ENCODE results near the gene PEPD.

PEPD gene

GRCh38 chr19:33456076-33456844, 65.3 kb downstream of the PEPD start:
- no peak for TF ChIP-seq CTCF (IDR thresholded peaks at IDR 0.05; ENCODE audit: extremely low read depth, missing control alignments)
- no peak for DNase-seq (ENCODE audit: low spot score)

- no peak for DNase-seq (ENCODE audit: low spot score)
- TF ChIP-seq CTCF (IDR thresholded peaks at IDR 0.05; ENCODE audit: extremely low read depth, missing control alignments), result no peak
Measured at GRCh38 chr19:33453265-33453664, 68.3 kb downstream of the PEPD start.

- no peak for DNase-seq (ENCODE audit: low spot score)
- TF ChIP-seq CTCF (IDR thresholded peaks at IDR 0.05; ENCODE audit: extremely low read depth, missing control alignments), result no peak
Measured at GRCh38 chr19:33450689-33451088, 70.9 kb downstream of the PEPD start.

GRCh38 chr19:33449799-33450198, 71.8 kb downstream of the PEPD start:
- no peak for DNase-seq (ENCODE audit: low spot score)
- TF ChIP-seq CTCF (IDR thresholded peaks at IDR 0.05; ENCODE audit: extremely low read depth, missing control alignments), result no peak

- no peak for DNase-seq (ENCODE audit: low spot score)
- TF ChIP-seq CTCF (IDR thresholded peaks at IDR 0.05; ENCODE audit: extremely low read depth, missing control alignments), result no peak
Measured at GRCh38 chr19:33448159-33448516, 73.5 kb downstream of the PEPD start.

GRCh38 chr19:33447336-33448158, 74.0 kb downstream of the PEPD start:
- DNase-seq (ENCODE audit: low spot score), result no peak
- no peak for TF ChIP-seq CTCF (IDR thresholded peaks at IDR 0.05; ENCODE audit: extremely low read depth, missing control alignments)
